HepG2 (cell line): Measurements from ENCODE around the gene MTRF1. TPM values are rescaled to one million over a fixed set of nuclear protein-coding genes. Genes with fewer than 3 reads are reported as not detected.

ENCODE experiments used
- AHR ChIP-seq: IDR thresholded peaks from 2 replicates; pipeline ENCODE4 v1.6.1; 2018; ENCODE audit warnings: missing genetic modification reagents, missing compliant biosample characterization
- EEA1 ChIP-seq: sonication (generic); formaldehyde crosslinking; IDR thresholded peaks from 2 replicates; pipeline ENCODE4 v1.5.1; 2020; ENCODE audit warnings: mild to moderate bottlenecking, missing genetic modification reagents, borderline replicate concordance
- FOXK2 ChIP-seq: fragments of 450-650 bp; IDR thresholded peaks from 2 replicates; pipeline ENCODE4 v1.6.1; 2016
- FOXM1 ChIP-seq: sonication (generic); formaldehyde crosslinking; IDR thresholded peaks from 2 replicates; pipeline ENCODE4 v1.5.0; 2020; ENCODE audit warnings: missing genetic modification reagents
- GPN1 ChIP-seq: sonication (generic); formaldehyde crosslinking; IDR thresholded peaks from 2 replicates; pipeline ENCODE4 v1.5.1; 2020; ENCODE audit warnings: missing genetic modification reagents, borderline replicate concordance
- MED1 ChIP-seq: sonication (generic); formaldehyde crosslinking; IDR thresholded peaks from 2 replicates; pipeline ENCODE4 v1.4.0; 2020; ENCODE audit warnings: missing genetic modification reagents
- MXD4 ChIP-seq: IDR thresholded peaks from 2 replicates; pipeline ENCODE4 v1.6.1; 2016; ENCODE audit warnings: mild to moderate bottlenecking, missing biosample characterization, missing genetic modification reagents
- NFE2L1 ChIP-seq: sonication (generic); formaldehyde crosslinking; IDR thresholded peaks from 2 replicates; pipeline ENCODE4 v1.4.0; 2020; ENCODE audit warnings: missing genetic modification reagents, mild to moderate bottlenecking, borderline replicate concordance
- PRPF4 ChIP-seq: fragments of 200-400 bp; formaldehyde crosslinking; IDR thresholded peaks from 2 replicates; pipeline ENCODE4 v1.6.1; 2016; ENCODE audit warnings: low read length, low read depth; ENCODE audit not compliant: poor library complexity, severe bottlenecking
- SKI ChIP-seq: fragments of 450-650 bp; IDR thresholded peaks from one replicate; pipeline ENCODE4 v1.6.1; 2018; ENCODE audit warnings: mild to moderate bottlenecking; ENCODE audit not compliant: partially characterized antibody
- SOX5 ChIP-seq: IDR thresholded peaks from 2 replicates; pipeline ENCODE4 v1.6.1; 2016; ENCODE audit warnings: borderline replicate concordance
- TBL1XR1 ChIP-seq: fragments of 150-350 bp; IDR thresholded peaks from 2 replicates; pipeline ENCODE4 v1.6.1; 2014; ENCODE audit warnings: borderline replicate concordance, low read length; ENCODE audit not compliant: partially characterized antibody
- ZFP1 ChIP-seq: IDR thresholded peaks from 2 replicates; pipeline ENCODE4 v1.6.1; 2016
- ZNF367 ChIP-seq: sonication (generic); formaldehyde crosslinking; IDR thresholded peaks from 2 replicates; pipeline ENCODE4 v1.4.0; 2020; ENCODE audit warnings: missing genetic modification reagents, borderline replicate concordance
- ZNF441 ChIP-seq: sonication (generic); formaldehyde crosslinking; IDR thresholded peaks from 2 replicates; pipeline ENCODE4 v1.7.0; 2021; ENCODE audit warnings: missing genetic modification reagents, borderline replicate concordance
- ZNF660 ChIP-seq: sonication (generic); formaldehyde crosslinking; IDR thresholded peaks from 2 replicates; pipeline ENCODE4 v1.5.1; 2020; ENCODE audit warnings: mild to moderate bottlenecking, low read depth, missing genetic modification reagents, borderline replicate concordance
- ZNF703 ChIP-seq: sonication (generic); formaldehyde crosslinking; IDR thresholded peaks from 2 replicates; pipeline ENCODE4 v1.5.1; 2020; ENCODE audit warnings: missing genetic modification reagents, mild to moderate bottlenecking, moderate library complexity, borderline replicate concordance
- ZNF883 ChIP-seq: sonication (generic); formaldehyde crosslinking; IDR thresholded peaks from 2 replicates; pipeline ENCODE4 v1.5.1; 2020; ENCODE audit warnings: mild to moderate bottlenecking, missing genetic modification reagents; ENCODE audit errors: not compliant biosample characterization
- ZSCAN31 ChIP-seq: sonication (generic); formaldehyde crosslinking; IDR thresholded peaks from 2 replicates; pipeline ENCODE4 v1.5.0; 2020; ENCODE audit warnings: low read depth, mild to moderate bottlenecking, missing genetic modification reagents
- polyA plus RNA-seq, 8 experiments: library from polyadenylated mRNA; depleted of rRNA in 3 of 8; stranded (reverse) in 7 of 8; unstranded in 1 of 8; fragments of >200 nt; fragmentation: Illumina TruSeq in 4 of 8; extraction: Trizol in 4 of 8; gene quantifications; 2 replicates each; pipeline versions ENCODE4 v1.2.1 to v1.2.3, GENCODE V29; 2011 to 2016; ENCODE audit warnings: low read depth in 4 of 8, missing spikeins in 1 of 8, mixed read lengths in 1 of 8; ENCODE audit not compliant: insufficient read depth in 1 of 8
- total RNA-seq, 5 experiments: library from RNA; depleted of rRNA; stranded (reverse); fragments of >200 nt; fragmentation: Illumina TruSeq; extraction: Trizol; gene quantifications; 2 replicates each; pipeline ENCODE4 v1.2.3, GENCODE V29; 2016; ENCODE audit warnings: low read depth in 1 of 5
- TF ChIP-seq, protein P1 (sequence below): IDR thresholded peaks from 2 replicates; pipeline ENCODE4 v1.6.1; 2012; ENCODE audit warnings: low read depth, low read length, improper control_type of control experiment
- TF ChIP-seq, protein P2 (sequence below): sonication (generic); formaldehyde crosslinking; IDR thresholded peaks from 2 replicates; pipeline ENCODE4 v1.4.0; 2020; ENCODE audit warnings: missing genetic modification reagents, borderline replicate concordance
- TF ChIP-seq, protein P3 (sequence below): IDR thresholded peaks from 2 replicates; pipeline ENCODE4 v1.6.1; 2016; ENCODE audit warnings: low read depth
- TF ChIP-seq, protein P4 (sequence below): sonication (generic); formaldehyde crosslinking; IDR thresholded peaks from 2 replicates; pipeline ENCODE4 v1.5.1; 2020; ENCODE audit warnings: mild to moderate bottlenecking, missing genetic modification reagents, moderate library complexity

MTRF1 gene
- total and polyA plus RNA-seq, 2 of the 13 experiments (the other 11 are each of a cell fraction or from before 2014, with no cell fraction given) = 21.6 to 27.2 TPM

DNA sequence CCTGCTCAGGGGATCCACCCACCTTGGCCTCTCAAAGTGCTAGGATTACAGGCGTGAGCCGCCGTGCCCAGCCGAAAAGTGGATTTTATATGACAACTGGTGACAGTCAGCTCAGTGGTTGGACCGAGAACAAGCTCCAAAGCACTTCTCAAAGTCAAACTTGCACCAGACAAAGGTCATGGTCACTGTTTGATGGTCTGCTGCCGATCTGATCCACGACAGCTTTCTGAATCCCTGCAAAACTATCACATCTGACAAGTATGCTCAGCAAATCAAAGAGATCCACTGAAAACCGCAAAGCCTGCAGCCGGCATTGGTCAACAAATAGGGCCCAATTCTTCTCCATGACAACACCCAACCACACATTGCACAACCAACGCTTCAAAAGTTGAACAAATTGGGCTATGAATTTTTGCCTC is 26.1 kb upstream of the MTRF1 start (continued):
- TF ChIP-seq ZNF660 (no peak), NFE2L1 (no peak), PRPF4 (no peak), EEA1 (CRISPR knock-in tag) (no peak), FOXM1 (no peak), MED1 (CRISPR knock-in tag) (peak; percentile 63; the same call in 1 of the 2 replicates), GPN1 (CRISPR knock-in tag) (no peak), FOXK2 (0 out of 2 replicates have a peak, but pooled peaks have one; percentile 48), ZNF441 (CRISPR knock-in tag) (no peak), ZNF703 (peak; percentile 64; the same call in 1 of the 2 replicates), AHR (CRISPR knock-in tag) (no peak), MXD4 (CRISPR knock-in tag) (no peak), SOX5 (peak; percentile 79), TBL1XR1 (peak; percentile 87), ZFP1 (CRISPR knock-in tag) (peak; percentile 99), ZNF883 (CRISPR knock-in tag) (no peak), SKI (peak; percentile 96), ZSCAN31 (CRISPR knock-in tag) (no peak), ZNF367 (no peak)
- TF ChIP-seq, protein P1, sequence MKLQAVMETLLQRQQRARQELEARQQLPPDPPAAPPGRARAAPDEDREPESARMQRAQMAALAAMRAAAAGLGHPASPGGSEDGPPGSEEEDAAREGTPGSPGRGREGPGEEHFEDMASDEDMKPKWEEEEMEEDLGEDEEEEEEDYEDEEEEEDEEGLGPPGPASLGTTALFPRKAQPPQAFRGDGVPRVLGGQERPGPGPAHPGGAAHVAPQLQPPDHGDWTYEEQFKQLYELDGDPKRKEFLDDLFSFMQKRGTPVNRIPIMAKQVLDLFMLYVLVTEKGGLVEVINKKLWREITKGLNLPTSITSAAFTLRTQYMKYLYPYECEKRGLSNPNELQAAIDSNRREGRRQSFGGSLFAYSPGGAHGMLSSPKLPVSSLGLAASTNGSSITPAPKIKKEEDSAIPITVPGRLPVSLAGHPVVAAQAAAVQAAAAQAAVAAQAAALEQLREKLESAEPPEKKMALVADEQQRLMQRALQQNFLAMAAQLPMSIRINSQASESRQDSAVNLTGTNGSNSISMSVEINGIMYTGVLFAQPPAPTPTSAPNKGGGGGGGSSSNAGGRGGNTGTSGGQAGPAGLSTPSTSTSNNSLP = peak; percentile 69; the same call in 1 of the 2 replicates
- TF ChIP-seq, protein P2, sequence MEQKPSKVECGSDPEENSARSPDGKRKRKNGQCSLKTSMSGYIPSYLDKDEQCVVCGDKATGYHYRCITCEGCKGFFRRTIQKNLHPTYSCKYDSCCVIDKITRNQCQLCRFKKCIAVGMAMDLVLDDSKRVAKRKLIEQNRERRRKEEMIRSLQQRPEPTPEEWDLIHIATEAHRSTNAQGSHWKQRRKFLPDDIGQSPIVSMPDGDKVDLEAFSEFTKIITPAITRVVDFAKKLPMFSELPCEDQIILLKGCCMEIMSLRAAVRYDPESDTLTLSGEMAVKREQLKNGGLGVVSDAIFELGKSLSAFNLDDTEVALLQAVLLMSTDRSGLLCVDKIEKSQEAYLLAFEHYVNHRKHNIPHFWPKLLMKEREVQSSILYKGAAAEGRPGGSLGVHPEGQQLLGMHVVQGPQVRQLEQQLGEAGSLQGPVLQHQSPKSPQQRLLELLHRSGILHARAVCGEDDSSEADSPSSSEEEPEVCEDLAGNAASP (CRISPR knock-in tag) = peak; percentile 22; the same call in 1 of the 2 replicates
- TF ChIP-seq, protein P3, sequence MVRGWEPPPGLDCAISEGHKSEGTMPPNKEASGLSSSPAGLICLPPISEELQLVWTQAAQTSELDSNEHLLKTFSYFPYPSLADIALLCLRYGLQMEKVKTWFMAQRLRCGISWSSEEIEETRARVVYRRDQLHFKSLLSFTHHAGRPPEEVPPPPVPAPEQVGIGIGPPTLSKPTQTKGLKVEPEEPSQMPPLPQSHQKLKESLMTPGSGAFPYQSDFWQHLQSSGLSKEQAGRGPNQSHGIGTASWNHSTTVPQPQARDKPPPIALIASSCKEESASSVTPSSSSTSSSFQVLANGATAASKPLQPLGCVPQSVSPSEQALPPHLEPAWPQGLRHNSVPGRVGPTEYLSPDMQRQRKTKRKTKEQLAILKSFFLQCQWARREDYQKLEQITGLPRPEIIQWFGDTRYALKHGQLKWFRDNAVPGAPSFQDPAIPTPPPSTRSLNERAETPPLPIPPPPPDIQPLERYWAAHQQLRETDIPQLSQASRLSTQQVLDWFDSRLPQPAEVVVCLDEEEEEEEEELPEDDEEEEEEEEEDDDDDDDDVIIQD (CRISPR knock-in tag) = no peak
- TF ChIP-seq, protein P4, sequence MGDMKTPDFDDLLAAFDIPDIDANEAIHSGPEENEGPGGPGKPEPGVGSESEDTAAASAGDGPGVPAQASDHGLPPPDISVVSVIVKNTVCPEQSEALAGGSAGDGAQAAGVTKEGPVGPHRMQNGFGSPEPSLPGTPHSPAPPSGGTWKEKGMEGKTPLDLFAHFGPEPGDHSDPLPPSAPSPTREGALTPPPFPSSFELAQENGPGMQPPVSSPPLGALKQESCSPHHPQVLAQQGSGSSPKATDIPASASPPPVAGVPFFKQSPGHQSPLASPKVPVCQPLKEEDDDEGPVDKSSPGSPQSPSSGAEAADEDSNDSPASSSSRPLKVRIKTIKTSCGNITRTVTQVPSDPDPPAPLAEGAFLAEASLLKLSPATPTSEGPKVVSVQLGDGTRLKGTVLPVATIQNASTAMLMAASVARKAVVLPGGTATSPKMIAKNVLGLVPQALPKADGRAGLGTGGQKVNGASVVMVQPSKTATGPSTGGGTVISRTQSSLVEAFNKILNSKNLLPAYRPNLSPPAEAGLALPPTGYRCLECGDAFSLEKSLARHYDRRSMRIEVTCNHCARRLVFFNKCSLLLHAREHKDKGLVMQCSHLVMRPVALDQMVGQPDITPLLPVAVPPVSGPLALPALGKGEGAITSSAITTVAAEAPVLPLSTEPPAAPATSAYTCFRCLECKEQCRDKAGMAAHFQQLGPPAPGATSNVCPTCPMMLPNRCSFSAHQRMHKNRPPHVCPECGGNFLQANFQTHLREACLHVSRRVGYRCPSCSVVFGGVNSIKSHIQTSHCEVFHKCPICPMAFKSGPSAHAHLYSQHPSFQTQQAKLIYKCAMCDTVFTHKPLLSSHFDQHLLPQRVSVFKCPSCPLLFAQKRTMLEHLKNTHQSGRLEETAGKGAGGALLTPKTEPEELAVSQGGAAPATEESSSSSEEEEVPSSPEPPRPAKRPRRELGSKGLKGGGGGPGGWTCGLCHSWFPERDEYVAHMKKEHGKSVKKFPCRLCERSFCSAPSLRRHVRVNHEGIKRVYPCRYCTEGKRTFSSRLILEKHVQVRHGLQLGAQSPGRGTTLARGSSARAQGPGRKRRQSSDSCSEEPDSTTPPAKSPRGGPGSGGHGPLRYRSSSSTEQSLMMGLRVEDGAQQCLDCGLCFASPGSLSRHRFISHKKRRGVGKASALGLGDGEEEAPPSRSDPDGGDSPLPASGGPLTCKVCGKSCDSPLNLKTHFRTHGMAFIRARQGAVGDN (CRISPR knock-in tag) = no peak
